GM18870 (cell line): Measurements from ENCODE around the gene ARPP21.

Source experiments
- ATAC-seq: cut with Tn5 transposase; IDR thresholded peaks from one replicate; pipeline ENCODE4 v1.9.1; 2021; ENCODE audit warnings: moderate library complexity; ENCODE audit not compliant: unreplicated experiment

Gene ARPP21

DNA sequence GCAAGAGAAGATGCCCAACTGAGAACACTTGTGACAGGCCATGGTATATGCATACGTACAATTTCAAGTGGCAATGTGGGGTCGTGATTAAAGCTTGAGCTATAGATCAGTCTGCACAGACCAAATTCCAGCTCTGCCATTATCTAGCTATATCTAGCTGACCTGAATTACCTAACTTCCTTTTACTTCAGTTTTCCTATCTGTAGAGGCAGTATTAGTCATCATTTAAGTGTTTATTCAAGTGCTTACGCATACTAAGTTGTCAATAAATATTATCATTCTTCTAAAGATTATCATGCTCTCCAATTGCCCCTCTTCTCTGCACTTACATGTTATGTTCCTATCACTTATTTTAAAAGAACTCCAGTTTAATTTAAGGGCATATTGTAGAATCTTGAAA is 87.9 kb downstream of the ARPP21 start:
- no peak for ATAC-seq

DNA sequence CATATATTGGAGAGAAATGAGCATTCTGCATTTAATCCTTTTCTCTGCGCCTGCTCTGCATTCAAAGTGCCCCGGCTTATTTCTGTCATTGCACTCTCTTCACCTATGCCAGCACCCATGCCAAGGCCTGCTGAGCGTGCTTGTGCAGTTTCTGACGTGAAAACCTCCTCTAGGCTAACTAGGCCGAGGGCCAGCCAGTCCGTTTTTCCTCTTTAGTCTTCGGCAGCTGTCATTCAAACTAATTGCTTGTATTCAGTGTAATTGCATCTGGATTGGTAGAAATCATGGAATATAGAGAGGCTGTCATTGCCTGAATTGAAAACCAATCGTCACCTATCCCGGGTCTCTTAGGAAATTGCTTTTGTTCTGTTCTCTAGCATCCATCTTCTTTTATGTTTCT is 94.0 kb downstream of the ARPP21 start:
- ATAC-seq = no peak

DNA sequence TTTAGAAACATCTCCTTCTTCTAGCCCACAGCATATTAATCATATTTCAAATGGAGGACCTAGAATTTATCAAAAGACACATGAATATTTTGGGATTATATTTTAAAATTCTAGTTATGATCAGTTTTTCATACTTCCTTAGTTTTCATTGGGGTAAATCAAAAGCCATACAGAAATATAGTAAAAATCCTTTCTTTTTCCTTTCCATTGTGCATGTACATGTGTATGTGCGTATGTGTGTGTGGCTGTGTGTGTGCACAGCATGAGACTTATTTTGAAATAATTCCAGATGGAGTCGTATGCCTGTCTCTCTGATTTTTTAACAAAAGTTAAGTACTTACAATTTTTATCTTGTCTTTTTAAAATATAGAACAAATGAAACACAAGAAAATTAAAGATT is 94.5 kb downstream of the ARPP21 start:
- ATAC-seq = no peak

DNA sequence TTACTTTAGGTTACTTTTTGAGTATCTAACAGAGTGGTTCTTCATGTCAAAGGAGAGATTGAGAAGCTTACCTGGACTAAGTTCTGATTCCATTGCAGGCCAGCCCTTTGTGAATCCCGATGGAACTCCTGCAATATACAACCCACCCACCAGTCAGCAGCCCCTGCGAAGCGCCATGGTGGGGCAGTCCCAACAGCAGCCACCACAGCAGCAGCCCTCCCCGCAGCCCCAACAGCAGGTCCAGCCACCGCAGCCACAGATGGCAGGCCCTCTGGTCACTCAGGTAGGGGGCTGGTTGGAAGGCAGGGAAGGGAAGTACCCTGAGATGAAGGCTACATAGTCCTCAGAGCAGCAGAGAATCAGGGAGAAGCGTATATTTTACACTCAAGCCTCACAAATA is 97.8 kb downstream of the ARPP21 start:
- no peak for ATAC-seq

DNA sequence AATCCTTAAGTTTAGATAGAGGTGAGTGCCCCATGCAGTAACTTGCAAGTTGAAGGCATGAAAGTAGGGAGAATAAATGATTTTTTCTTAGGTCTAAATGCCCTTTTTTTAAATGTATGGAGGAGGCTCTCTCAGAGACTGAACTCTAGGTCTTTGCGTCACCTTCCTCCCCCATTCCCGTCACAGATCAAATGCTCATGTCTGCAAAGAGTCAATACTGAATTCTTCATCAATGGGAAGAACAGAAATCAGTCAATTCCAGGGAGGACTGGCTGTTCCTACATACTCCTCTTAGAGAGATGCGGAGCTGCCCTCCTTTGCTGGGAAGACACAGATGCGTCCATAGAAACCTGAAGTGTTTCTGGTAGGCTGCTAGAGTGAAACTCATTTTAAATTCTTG is 98.2 kb downstream of the ARPP21 start:
- ATAC-seq = no peak

DNA sequence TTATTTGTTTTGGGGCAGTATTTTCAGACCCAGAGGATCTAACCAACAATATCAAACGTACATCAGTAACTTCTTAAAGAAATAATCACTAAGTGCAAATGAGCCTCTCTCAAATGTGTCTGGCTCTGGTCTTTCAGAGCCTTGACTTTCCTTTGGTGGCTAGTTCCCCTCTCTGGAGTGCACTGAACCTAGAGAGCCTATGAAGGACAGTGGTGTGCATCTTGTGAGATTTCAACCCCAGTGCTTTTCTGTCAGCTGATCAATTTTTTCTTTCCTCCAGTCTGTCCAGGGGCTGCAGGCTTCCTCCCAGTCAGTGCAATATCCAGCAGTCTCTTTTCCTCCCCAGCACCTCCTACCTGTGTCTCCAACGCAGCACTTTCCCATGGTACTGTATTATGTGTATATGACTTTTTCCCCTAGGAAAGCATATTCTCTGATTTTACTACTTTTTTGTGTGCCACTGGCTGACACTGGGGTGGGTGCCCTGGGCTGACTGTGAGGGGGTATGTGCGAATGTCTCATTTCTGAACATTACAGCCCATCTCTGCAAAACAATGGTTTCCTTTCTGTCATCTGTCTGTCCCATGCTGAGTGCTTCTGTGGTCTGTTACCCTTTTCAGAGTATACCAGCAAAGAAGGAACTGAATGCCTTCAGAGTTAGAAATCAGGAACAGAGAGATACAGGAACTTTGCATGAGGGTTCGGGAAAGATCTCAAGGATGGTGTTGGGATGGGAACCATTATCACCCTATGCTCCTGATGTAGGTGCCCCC is 98.8 kb downstream of the ARPP21 start:
- ATAC-seq = no peak

DNA sequence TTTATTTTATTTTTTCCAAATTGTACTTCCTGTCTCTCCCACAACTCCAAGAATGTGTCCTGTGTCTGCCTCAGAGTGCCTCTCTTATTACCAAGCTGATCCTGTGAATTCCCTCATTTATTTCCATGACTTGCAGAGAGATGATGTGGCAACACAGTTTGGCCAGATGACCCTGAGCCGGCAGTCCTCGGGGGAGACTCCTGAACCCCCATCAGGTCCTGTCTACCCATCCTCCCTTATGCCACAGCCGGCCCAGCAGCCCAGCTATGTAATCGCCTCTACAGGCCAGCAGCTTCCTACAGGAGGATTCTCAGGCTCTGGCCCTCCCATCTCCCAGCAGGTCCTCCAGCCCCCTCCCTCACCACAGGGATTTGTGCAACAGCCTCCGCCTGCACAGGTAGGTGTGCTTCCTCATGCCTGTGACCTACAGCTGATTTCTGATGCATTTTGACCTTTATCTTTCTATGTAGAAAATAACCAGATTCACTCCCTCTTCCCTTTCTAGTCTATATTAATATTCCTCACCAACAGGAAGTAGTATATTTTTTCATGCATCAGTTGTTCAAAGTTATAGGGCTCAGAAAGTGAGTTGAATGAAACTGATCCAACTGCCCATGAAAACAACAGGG is 100.0 kb downstream of the ARPP21 start:
- ATAC-seq = no peak

DNA sequence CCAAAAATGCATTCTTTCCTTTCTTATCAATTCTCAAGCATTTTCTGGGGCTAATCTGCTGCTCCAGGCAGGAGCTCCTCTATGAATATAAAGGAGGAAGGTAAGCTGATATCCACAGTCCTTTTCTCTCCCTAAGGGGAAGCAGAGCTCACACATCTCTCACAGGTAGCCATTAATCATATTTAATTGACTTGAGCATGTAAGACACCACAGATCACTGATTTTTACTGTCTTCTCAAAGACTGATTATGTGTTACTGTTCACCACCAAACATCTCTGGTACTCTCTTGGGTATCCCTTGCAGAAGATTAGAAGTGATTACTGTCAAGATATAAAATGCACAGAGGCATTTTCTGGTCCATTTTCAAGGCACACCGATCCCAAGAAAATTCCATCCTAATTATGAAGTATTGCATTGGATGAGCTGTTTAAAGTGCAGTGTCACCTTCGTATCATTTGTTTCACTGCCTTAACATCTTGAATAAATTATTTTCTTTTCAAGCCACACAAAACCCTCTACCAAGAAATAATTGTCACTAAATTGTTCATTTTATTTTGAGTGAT is 100.7 kb downstream of the ARPP21 start:
- ATAC-seq = no peak

DNA sequence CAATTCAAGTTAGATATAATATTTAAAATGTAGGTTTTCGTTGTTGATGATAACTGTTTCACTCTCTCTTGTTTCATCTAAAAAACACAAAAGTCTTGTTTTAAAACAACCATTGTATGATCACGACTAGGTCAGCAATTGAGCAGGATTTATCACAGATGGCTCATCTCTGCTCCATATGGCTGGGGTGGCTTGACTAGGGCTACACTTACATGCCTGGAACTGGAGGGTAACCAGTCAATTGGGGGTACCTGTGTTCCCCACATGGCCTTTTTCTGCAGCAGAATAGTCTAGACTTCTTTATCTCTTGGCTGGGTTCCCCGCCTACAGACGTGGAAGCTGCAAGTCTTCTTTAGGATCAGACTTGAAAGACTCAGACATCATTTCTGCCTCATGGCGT is 103.9 kb downstream of the ARPP21 start:
- ATAC-seq = no peak

DNA sequence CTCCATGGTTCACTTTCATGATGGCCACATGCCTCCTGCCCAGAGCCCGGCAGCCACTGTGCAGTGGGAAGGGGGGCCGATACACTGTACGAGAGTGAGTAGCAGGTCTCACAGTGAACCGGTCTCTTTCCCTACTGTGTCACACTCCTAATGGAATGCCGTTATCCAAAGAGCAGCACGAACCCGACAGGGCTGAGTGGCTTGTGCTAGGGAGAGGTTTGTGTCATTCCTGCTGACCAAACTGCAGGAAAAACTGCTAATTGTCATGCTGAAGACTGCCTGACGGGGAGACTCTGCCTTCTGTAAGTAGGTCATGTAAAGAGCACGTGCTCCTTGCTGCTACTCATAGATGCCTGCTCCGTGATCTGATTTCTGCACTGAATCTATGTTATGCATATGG is 105.1 kb downstream of the ARPP21 start:
- ATAC-seq = no peak

DNA sequence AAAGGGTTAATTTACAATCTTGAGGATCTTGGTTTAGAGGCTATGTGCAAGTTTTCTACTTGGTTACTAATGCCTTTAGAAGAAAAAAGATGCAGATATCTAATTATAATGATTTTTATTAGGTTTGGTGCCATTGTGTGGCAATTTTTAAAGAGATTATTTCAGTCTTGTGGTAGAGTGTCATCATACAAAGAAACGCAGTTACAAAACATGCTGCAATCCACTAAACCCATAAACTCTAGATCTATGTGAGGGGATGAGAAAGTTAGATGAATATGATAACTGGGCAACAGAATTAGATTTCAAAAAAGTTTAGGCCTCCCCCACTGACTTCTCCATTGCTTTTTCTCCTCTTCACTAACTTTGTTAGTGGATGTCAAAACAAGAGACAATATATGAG is 106.0 kb downstream of the ARPP21 start:
- no peak for ATAC-seq

DNA sequence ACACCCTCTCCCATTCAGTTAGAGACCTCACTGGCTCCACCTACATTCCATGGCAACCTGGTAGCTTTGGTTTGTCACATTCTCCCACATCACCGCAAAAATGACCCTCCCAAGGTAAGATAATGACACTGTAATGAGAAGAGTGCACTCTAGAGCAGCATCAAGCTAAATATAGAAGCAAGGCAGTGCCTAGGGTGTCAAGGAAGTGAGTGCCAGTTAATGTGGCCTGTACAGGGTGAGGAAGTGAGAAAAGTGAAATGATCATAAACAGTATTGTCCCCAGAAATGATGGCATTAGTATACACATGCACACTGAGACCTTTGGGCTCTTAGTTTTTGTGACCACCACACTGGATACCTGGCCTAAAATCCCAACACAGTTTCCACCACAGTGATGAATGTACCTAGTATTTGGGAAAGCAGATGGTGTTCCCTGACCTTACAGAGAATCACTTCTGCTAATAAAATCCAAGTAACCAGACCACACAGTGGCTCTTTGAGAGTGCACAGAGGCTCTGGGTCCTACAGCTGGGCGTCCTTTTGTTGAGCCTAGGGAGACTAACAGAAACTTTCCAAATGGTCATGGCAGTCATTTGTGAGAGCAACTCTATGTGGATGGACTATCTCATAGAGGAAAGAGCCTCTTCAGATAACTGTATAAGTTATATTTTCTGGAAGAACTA is 106.6 kb downstream of the ARPP21 start:
- no peak for ATAC-seq

DNA sequence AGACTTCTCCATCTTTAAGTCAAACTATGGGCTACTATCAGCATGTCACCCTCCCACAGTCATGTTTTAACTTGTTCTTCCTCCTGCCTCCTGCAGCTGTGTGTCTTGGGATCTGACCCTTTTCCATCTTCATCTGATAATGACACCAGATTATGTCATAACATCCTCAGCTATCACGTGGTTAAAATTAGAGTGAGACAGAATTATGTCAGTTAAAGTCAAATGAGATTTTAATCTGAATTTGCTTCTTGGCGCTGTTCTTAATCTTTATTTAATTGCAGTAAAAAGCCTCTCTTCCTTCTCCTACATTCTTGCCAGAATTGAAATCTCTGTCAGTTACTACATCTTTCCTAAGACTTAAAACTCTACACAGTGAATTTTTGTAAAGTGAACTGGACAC is 107.2 kb downstream of the ARPP21 start:
- ATAC-seq = no peak

DNA sequence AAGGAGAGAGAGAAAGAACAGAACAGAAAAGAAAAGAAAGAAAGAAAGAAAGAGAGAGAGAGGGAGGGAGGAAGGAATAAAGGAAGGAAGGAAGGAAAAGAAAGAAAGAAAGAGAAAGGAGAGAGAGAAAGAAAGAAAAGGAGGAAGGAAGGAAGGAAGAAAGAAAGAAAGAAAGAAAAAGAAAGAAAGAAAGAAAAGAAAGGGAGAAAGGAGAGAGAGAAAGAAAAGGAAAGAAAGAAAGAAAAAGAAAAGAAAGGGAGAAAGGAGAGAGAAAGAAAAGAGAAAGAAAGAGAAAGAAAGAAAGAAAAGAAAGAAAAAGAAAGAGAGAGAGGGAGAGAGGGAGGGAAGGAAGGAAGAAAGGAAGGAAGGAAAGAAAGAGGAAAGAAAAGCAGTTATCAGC is 108.8 kb downstream of the ARPP21 start:
- ATAC-seq = no peak

DNA sequence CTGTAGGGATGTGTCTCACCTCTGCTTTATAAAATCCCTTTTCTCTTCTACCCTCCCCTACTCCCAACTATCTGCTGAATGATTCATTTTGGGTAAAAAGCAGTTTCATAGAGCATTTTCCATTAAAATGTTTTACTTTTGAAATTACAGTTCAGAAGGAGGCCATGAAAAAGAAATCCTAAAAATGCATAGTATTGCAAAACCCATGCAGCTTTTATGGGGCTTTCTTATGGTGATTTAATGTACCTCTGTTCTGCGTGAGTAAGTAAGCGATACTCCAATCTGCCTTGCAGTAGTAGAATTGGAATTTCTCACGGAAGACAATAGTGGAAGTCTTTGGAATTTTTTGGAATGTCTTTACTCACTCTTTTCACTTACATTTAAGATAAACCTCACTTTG is 111.9 kb downstream of the ARPP21 start:
- no peak for ATAC-seq

DNA sequence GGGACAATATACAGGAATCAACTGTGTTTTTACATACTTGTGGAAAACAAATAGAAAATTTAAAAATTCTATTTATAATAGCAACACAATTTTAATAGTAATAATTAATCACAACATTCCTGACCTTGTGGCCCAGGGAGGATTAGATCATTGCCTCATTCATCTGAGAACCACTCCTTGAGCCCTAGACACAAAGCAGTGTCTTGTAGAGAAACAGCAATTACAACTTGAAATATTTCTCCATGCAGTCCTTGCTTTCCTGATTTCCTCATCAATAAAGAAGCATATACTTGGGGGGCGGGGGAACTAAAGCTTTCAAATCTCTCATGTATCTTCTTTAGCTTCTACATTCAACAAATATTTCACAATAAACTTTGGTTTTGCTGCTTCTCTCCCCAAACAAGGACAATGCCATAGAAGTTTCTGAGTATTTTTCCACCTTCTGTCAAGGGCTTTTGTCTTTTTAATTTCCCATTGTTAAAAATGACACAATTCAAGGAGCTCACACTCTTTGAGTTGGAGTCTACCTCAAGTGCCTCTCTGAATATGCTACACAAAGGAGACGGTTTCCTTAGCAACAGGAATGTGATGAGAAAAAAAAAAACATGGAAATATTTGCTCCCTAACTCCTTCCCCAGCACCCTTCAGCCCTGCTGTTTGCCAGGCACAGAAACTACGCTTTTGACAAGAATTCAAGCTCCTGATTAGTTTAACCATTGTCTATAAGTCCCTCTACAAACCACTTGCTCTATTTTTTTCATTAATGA is 118.8 kb downstream of the ARPP21 start:
- ATAC-seq = no peak

DNA sequence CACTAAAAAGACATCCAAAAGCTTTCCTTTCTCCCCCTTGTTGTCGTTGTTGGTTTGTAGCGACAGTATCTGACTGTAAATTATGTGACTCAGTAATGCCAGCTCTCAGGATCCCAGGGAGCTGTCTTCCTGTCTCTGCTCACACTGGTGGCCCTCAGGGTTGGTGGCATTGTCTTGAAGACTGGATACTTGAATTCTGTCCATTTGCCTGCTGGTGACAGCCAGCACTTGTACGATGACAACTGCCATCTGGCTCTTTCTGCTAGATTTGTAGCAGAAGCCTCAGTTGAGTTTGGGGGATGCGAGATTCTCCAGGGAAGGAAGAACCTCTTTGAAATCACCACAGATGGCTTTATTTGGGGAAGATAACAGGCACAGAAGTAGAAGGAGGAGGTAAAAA is 120.8 kb downstream of the ARPP21 start:
- no peak for ATAC-seq

DNA sequence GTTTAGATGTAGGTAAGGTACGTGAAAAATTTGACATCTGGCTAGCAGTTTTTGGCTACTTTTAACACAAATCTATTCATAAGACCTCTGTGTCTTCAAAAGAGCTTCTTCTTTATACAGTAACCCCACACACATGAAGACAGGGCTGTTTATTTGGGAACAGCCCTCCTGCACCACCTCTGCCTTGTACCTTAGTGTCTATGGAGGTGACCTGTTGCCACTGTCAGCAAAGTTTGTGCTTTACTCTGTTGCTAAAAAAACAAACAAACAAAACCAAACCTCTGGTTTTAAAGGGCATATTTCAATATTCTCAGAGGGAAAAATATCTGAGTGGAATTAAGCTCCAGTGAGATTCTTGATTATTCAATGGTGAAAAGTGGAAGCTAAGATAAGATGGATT is 122.0 kb downstream of the ARPP21 start:
- no peak for ATAC-seq

DNA sequence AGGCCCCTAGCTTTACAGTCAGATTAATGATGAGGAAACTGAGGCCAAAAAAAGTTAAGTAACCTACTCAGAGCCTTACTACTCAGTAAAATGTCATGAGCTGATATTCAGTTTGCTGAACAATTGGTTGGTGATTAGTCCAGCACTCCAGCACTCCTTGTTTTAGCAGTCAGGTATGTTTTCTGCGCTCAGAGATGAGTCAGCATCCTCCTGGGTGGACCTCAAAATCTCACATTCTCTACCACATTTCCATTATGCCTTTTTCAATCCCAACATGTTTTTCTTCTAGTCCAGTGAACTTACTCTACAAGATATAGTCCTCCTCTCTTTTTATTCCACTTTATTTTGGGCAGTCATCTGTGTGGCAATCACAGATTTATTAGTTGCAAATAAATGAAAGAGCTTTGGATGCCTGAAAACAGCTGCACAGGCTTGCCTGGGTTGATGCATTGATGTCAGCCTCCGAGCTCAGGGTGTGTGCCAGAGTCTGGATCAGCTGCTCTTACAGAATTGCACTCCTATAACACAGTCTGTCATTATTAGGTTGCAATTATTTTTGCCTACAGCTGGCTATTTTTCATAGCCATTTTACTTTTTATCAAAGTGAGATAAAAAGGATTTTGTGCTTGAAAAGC is 133.2 kb downstream of the ARPP21 start:
- no peak for ATAC-seq

DNA sequence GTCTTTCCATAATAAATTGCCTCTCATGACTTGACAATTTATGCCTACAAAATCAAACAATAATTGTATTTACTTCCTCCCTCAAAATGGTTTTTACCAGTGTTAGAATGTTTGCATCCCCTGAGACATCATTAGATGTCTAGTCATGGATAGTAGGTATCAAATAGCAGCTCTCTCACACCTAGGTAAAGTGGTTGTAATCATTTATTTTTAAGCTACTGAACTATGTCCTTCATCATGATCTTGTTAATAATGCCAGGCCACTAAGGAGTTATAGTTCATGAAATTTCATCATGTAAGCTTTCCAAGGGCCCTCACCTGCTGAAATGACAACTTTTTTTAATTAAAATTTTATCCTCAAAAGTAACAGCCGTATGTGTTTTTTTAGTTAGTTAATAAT is 134.1 kb downstream of the ARPP21 start:
- ATAC-seq = no peak

DNA sequence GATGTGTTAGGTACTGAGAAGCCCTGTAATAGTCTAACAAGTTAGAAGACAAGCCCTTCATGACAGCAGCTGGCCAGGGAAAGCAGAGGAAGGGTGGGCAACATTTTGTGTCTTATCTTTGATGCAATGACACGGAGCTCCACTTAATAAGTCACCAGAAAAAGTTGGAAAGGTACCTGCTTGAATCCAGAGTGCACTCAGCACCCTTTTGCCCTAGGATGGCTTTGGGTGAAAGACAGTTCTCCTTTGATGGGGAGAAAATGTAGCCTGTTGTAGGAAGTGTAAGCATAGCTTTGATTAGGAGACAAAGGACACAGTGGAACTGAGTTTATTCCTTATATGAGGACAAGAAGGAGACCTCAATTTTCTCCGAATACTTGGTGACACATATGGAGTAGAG is 137.0 kb downstream of the ARPP21 start:
- no peak for ATAC-seq
